Inferior parietal cortex (tissue), 1 donor: ENCODE results near the gene GNB1L.

ENCODE experiments used
- DNase-seq: peaks from one replicate; pipeline ENCODE4 v3.0.0-alpha.2; 2016; ENCODE audit errors: extremely low spot score

The GNB1L gene

DNA sequence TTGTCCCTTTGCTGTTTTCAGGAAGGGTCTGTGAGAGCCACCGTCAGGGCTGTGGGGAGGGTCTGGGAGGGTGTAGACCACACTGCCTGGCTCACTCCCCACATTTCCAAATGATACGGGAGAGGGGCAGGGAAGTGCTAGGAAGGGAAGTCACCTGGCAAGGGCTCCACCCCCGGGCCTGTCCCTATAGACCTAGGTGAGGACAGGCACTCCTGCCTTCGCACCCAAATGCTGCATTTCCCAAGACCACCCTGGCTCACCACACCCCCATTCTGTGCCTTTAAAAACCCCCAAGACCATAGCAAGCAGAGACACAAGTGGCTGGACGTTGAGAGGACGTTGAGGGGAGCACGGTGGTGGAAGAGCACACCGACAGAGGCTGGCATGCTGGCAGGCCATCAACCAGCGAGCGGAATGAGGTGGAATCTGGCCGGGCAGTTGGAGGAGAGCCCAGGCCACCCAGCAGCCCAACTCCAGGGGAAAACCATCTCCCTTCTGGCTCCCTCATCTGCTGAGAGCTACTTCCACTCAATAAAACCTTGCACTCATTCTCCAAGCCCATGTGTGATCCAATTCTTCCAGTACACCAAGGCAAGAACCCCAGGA lies 45.7 kb downstream of the GNB1L start:
- no peak for DNase-seq

DNA sequence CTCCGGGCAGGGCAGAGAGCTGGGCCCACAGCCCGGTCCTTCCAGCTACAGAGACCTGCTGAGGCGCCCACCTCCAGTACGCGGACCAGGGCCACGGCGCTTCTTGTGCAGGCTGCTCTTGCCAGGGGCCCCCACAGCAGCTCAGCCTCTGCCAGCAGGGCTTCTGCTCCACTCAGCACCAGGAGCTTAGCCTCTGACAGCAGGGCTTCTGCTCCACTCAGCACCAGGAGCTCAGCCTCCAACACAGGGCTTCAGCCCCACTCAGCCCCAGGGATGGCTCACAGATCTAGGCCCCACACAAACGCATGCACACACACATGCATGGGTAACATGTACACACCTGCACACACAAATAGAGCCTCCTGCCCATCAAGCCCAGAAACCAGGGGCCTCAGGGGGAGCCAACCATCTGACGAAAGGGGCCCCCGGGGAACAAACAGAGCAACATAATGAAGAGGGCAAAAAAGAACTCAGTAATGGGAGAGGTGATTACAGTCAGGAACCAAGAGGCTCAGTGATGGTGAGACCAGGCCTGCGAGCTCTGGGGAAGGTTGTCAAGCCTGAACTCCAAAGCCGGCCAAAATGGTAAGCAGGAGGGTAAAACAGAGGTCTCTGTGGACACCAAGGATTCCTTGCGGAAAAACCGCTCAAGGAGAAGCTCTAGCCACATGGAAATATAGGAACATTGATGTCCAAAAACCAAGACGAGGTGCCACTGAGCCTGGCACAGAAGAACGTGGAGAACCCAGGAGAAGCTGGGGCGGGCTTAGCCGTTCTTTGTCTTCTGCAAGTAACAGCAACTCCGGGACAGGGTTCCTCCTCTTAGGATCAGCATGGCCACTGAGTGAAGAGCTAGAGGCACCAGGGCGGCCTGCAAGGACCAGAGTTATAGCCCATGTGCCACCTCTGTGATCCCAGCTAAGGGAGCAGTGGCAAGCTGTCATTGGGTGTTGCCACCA lies 46.5 kb downstream of the GNB1L start:
- no peak for DNase-seq

DNA sequence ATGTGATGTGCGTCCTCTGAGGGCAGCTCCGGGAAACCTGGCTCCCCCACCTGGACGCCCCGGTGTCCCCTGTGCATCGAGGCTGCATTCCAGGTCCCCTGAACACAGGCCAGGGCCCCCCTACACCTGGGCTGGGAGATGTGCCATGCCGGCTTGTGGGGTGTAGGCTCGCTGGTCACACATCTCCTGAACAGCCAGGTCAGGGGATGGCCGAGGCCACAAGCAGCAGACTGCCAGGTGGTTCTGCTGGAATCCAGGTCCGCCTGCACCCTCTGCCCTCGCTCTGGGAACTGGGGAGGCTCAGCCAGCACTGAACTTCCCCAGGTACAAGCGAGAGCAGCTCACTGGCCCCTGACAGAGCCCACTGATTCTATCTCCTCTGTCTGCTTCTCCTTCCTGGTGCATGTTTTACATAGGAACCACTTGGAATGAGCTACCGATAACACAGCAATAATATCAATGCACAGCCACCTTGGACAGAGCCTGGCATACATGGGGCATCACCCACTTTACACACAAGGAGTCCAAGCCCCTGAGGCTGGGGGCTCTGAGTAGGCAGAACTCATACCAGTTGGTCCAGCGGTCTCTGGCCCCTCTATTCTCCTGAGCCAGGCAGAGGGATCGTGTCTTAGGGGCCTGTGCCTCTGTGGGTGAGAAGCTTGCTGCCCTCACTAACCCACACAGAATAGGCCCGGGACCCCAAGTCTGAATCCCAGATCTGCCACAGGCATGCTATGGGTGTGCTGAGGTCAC lies 47.3 kb downstream of the GNB1L start:
- no peak for DNase-seq

DNA sequence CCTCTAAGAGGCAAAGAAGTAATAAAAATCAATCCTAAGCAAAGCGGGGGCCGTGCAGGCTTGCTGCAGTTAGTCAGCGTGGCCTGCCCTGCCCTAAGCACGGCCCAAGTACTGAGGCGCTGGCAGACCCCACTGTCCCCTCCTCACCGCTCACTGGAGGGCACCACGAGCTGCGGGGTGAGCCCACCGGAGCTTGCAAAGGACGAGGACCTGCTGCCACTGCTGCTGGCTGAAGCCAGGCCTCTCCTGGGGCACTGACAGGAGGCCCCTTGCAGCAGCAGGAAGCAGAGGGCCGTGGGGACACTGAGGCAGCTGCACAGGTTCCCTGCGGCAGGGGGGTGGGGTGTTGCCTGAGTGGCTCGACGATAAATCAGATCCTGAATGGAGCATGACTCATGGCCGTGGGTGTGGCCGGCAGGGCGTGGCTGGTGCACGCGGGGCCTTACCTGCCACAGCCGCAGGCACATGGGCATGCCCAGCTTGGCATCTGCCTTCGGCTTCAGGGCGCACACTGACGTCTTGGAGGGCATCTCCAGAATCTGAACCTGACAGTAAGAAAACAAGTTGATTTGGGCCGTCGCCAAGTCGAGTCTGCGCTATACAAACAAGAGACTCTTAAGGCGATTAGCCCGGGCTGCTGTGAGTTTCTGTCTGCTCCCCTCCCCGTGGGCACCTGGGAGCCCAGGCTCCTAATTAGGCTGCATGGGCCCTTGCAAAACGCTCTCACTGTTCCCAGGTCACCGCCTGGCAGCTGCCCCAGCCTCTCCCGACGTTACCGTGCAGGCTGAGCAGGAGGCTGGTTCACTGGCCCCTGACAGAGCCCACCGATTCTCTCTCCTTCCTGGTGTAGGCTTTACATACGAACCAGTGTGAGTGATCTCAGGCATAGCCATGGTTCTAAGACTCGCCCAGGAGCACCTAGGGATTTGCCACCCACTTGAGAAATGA lies 48.2 kb downstream of the GNB1L start:
- DNase-seq, result no peak

DNA sequence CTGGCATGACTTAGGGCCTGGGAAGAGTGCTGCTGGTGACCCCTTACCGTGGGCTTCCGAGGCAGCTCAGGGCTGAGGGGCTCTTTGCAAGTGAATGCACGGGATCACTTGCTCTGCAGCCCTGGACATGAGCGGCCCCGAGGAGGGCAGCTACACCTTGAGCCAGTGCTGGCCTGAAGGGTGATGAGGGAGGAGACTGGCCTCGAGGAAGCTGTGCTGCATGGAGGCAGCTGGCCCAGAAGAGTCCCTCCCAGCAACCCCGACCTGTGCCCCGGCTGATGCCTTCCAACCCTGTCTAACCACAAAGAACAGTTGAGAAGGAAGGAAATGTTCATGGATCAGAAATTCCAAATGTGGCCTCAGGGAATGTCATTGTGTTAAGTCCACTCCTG lies 48.9 kb downstream of the GNB1L start:
- DNase-seq, result no peak

DNA sequence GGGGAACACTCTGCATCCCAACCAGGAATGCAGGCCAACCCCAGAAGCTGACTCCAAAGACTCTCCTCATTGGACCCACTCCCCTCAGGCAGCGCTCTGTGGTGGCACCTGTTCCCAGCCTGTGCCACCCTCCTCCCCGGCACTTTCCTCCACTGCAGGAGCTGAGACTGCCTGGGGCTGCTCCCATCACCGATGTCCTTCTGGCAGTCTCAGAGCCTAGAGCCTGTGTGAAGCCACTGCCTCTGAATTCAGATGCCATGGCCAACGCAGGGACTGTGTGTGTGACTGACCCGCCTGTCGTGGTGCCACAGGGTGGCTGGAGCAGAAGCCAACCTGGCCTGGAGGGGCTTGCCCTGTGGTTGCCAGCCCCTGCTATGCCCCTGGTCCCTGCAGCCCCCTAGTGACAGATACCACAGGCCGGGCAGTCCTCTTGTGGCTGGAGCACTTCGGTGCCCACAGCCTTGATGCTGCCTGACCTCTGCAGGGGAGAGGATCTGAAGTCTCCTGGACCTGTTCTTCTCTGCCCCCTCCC lies 50.9 kb downstream of the GNB1L start:
- DNase-seq, result no peak

DNA sequence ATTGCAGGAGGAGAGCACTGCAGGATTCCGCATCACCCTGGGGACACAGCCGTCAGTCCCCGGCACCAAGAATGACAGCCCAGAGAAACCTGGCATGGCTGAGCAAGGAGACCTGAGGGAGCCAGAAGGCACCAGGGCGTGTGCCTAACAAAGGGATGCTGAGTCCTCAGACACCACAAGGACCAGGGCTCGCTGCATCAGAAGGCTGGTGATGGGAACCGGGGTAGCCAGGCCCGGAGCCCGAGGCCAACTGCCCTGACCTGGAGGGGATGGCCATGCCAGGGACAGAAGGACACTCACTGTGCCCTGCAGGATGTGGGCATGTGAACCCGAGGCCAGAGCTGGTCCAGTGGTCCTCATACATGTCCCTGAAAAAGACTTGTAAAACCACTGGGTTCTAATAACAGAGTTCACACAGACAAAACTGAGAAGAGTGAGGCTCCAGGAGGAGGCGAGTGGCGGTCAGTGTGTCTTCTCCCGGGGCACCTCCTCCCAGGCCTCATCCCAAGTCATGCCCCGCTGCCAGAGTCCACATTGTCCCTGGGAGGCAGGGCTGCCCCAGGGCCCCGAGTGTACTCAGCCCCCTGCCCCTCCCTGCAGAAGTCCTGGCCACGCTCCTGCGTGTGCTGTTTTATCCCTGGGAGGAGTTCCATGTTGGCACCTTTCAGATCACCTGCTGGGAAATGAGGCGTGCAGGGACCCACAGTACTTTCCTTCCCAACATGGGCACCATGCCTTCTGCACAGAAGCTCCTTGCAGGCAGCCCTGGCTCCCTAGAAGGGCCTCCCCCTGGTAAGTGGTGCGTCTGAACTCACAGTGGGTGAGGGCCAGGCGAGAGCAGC lies 51.6 kb downstream of the GNB1L start:
- no peak for DNase-seq

DNA sequence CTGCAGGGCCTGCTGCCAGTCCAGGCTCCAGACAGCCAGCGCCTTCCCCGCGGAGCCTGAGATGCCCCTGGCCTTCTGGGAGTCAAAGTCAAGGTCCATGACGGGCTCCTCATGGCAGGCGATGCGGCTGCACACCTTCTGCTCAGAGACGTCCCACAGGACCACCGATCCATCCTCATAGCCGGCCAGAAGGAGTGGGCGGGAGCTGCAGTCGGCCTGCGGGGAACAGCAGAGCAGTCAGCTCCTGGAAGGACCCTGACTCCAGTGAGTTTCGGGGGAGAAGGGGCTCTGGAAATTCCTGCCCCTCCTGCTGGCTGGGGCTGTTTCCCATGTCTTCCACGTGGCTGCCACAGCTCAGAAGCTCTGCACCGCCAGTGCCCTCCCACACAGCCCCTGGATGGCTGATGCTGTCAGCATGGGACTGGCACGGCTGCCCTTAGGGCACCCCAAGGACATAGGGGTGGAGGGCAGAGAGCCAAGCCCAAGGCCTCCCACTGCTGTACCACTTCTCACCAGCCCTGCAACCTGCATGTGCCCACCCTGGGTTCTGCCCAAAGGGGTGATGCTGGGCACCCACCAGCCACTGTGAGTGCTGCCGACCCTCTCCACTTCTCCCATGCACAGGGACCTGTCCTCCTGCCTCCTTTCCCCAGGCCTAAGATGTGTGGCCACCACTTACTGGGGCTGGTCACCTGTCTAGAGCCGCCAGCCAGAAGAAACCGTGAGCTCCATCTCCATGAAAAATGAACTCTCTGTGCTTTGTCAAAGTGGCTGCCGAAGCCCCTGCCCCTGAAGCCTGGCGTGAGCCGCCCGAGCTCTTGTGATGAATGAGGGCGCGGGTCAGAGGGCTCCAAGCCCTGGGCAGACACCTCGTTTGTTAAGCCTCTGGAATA lies 52.4 kb downstream of the GNB1L start:
- no peak for DNase-seq

DNA sequence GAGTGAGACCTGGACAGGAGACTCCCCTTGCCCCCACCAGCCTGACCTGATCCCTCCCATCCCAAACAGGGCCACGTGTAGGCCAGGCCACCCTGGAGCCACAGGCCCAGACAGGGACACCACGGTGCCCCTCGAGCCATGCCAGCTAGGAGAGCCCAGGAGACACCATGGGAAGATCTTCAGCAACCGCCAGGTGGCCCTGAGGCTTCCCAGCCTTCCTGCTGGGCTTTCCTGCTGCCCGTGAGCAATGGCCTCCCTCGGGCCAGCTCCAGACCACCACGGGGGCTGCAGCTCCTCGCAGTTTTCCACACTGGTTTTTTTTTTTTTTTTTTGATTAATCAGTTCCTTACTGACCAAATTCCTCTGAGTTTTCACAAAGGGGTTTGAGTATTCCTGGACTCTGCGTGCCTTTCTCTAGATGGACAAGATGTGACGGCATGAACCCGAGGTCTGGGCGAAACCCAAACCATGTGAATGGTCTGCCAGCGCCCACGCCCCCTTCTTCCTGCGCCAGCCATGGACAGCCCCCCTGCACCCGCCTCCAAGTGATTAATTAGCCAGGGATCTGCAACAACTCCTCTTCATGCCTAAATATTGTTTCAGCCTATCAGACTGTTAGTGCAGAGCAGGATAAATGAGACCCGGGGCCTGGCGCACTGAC lies 53.2 kb downstream of the GNB1L start:
- DNase-seq, result no peak

DNA sequence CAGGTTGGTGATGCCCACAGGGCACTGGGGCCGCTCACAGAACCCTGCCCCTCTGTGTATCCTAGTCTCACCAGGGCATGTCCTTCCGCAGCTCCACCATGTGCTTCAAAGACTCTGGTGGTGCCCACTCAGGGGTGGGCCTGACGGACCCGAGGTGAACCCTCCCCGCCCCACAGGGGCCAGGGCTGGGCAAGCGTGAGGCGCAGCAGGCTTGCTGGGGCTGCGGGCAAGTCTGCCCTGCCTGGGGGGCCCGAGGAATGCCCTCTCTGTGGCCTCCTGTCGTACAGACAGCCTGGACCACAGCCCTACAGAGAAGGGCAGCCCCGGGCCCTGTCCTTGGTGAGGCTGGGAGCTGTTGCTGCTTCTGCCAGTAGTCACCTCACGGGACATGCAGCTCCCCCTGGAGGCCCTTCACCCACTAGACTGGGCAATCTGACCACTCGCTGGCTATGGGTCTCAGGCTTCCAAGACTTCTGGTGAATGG lies 53.9 kb downstream of the GNB1L start:
- DNase-seq, result no peak

DNA sequence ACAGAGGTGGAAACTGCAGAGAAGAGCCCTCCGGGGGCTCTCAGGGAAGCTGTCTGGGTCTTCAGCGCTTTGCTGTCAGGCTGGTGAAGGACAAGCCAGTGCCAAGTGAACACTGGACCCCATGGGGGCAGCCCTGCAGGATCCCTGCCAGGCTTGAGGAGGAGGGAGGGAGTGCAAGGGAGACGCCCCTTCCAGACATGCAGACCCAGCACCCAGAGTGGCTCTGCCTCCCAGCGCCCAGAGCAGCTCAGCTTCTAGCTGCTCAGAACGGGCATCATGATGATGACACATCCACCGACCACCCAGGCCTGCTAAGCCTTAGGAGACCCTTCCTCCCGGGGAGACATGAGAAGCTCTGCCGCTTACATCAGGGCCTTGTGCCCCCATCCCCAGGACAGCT lies 54.4 kb downstream of the GNB1L start:
- DNase-seq, result no peak

DNA sequence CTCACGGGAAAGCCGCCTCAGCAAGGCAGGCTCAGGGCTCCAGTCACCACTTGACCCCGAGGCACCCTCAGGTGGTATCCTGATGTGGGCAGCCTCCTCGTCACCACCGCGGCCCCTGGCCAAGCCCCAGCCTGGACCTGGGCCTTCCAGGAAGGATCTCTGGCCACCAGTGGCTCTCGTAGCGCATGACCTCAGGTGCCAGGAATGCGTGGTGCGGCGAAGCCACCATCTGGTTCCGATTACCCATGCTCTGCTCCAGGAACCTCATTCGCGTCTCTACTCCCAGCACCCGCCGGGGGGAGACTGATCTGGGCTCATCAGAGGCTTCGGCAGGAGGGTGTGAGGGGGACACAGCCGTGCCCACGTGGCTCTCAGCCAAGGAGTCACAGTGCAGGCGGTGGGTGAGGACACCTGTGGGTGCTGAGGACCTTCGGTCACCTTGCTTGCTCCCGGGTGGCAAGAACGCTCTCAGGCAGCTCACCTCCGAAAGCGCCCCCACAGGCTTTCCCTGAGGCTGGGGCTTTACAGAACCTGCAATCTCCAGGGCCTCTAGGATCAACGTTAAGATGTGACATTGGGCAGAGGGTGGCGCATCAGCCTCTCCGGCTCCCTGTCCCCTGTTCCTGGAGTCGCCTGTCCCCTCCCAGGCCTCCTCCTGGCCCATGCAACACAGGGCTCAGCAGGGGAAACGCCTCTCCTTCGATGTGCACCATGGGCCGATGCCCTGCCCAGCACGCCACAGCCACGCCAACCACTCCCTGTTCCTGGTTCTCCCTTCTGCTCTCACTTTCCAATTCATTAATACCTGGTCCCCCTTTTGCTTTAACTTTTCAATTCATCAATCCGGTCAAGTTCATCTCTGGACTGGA lies 55.1 kb downstream of the GNB1L start:
- DNase-seq, result no peak

DNA sequence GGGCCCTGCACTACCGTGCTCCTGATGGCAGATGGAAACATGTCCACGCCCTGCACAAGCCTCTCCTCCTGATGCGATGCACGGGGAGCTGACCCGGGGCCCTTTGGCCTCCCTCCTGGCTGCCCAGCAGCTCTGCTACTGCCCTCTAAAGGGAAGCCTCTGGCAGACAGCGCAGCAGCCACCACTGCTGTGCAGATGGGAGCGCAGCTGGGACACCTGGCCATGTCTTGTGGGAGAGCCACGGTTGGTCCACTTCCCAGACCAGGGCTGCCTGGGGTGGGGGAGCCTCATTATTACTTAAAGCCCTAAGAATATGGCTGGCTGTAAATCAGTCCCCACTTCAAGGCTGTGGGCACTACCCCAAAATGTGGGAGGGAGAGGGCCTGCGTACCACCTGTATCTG lies 55.8 kb downstream of the GNB1L start:
- DNase-seq, result no peak

DNA sequence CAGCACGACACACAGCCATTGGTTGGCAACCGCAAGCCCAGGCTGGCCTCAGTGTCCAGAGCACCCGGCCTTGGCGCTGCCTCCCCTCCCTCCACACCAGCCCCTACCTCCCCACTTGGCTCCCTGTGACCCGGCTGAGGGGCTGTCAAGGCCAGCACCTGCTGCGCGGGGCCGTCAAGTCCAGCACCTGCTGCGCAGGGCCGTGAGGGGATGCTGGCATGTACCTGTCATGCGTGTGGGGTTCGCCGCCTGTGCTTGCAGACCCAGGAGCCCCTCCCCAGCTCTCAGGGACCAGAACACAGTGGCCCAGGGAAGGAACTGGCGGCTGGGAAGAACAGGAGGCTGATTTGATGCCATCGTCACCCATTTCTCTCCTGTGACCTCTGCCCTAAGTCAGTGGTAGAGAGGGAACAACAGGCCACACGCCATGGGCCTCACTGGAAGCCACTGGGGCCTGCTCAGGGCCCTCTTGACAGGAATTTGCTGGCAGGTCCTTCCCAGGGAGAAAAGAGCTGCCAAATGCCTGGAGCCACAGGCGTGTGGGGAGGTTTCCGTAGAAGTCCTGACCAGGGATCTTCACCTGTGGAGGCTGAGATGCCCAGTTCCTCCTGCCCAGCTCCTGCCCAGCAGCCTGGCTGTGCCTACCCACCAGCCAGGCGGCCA lies 56.5 kb downstream of the GNB1L start:
- no peak for DNase-seq

DNA sequence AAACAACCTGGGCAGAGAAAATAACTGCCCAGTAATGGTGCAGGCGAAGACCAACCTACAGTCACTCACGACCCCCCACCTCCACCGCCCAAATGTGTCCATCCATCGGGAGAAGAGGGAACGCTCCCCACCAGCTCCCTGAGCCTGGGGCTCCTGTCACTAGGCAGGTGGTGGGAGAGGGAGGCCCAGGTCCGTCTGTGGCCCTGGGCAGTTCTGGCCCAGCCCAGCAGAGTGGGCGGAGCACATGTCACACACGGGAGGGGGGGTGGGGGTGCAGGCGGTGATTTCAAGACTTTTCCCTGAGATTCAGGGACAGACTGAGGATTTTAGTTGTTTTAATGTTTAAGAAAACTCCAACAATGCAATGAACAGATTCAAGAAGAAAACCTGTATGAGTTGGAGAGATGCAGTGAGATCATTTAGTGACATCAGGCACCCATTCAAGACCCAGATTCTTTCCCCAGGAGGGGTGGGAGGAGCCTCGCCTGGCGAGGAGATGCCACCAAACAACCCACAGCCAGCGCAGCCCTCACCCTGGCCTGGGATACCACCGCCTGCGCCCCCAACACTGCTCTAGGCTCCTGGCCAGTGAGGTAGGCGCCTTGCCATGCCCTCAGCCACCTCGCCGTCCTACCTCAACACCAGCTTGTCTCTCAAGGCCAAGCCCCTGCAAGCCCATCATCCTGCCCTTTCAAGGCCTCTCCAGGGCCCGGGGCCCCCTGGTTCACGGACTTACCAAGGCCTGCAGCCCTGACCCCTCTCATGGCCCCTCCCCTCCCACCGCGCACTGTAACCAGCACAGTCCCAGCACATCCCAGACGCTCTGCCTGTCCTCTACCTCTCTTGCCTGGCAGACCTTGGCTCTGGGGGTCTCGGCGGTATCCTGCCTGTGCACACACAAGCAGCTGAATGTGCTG lies 57.3 kb downstream of the GNB1L start:
- DNase-seq, result no peak

DNA sequence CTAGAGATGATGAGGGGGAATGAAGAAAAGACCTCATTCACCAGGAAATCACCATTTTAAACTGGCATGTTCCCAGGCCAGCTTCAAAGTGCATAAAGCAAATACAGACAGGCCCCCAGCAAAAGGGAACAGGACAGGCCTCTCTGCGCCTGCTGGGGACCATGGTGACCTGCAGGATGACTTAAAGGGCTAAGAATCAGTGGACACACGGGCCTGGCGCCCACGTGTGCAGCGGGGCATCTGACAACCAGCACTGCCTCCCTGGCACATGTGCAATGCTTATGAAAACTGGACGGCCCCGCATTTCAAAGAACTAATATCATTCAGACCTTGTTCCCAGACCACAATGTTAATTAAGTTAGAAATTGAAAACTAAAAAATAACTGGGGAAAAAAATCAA lies 58.5 kb downstream of the GNB1L start:
- no peak for DNase-seq
